H1 (cell line): Measurements from ENCODE around the gene METTL8. TPM values are rescaled to one million over a fixed set of nuclear protein-coding genes. Genes with fewer than 3 reads are reported as not detected.
A peak's percentile ranks its signal among the peaks of the same experiment; 100 is the strongest.

Experiments used
- ATF3 ChIP-seq: IDR thresholded peaks from 2 replicates; pipeline ENCODE4 v1.6.1; 2011; ENCODE audit warnings: low read depth, mild to moderate bottlenecking, low read length; ENCODE audit not compliant: insufficient read depth
- CBX5 ChIP-seq: fragments of 300-800, 300-1000 bp; sonication (generic); IDR thresholded peaks from 2 replicates; pipeline ENCODE4 v1.7.1; 2016; ENCODE audit warnings: antibody characterized with exemption, low read length, low read depth
- CHD2 ChIP-seq: IDR thresholded peaks from 2 replicates; pipeline ENCODE4 v1.6.1; 2012; ENCODE audit warnings: low read length, improper control_type of control experiment
- CREB1 ChIP-seq: IDR thresholded peaks from 2 replicates; pipeline ENCODE4 v1.6.1; 2012; ENCODE audit warnings: inconsistent platforms
- CTBP2 ChIP-seq: IDR thresholded peaks from 2 replicates; pipeline ENCODE4 v1.7.0; 2011; ENCODE audit warnings: borderline replicate concordance, mild to moderate bottlenecking, moderate library complexity, mixed read lengths, low read length; ENCODE audit not compliant: insufficient read depth, insufficient read length
- EGR1 ChIP-seq: IDR thresholded peaks from 2 replicates; pipeline ENCODE4 v1.6.1; 2011; ENCODE audit warnings: low read depth, low read length, borderline replicate concordance
- FOSL1 ChIP-seq: IDR thresholded peaks from 2 replicates; pipeline ENCODE4 v1.6.1; 2011; ENCODE audit warnings: mild to moderate bottlenecking, low read depth, low read length, moderate library complexity; ENCODE audit not compliant: insufficient read depth
- GTF2F1 ChIP-seq: IDR thresholded peaks from 2 replicates; pipeline ENCODE4 v1.6.1; 2012; ENCODE audit warnings: low read depth, low read length, improper control_type of control experiment, borderline replicate concordance
- KDM1A ChIP-seq: fragments of 200-600, 300-600 bp; sonication (generic); IDR thresholded peaks from 2 replicates; pipeline ENCODE4 v1.7.1; 2016; ENCODE audit warnings: mild to moderate bottlenecking, low read length, borderline replicate concordance
- KDM4A ChIP-seq: IDR thresholded peaks from one replicate; pipeline ENCODE4 v1.7.1; 2012; ENCODE audit warnings: low read depth, mild to moderate bottlenecking, moderate library complexity, low read length, inconsistent platforms; ENCODE audit not compliant: severe bottlenecking
- KDM5A ChIP-seq: fragments of 200-600 bp; IDR thresholded peaks from 2 replicates; pipeline ENCODE4 v1.7.1; 2012; ENCODE audit warnings: mild to moderate bottlenecking, low read length, inconsistent platforms, mixed read lengths
- MAFK ChIP-seq: IDR thresholded peaks from 2 replicates; pipeline ENCODE4 v1.6.1; 2012; ENCODE audit warnings: low read depth, mild to moderate bottlenecking, improper control_type of control experiment, low read length
- POU5F1 ChIP-seq: IDR thresholded peaks from 2 replicates; pipeline ENCODE4 v1.6.1; 2011; ENCODE audit warnings: low read depth, mild to moderate bottlenecking, low read length, moderate library complexity
- RAD21 ChIP-seq, 2 experiments: IDR thresholded peaks in 1 of 2; conservative IDR thresholded peaks in 1 of 2; 2 replicates each; pipeline ENCODE4 v1.6.1; 2011; ENCODE audit warnings: low read depth in 2 of 2, low read length in 2 of 2, improper control_type of control experiment in 1 of 2, inconsistent platforms in 1 of 2, mild to moderate bottlenecking in 1 of 2, moderate library complexity in 1 of 2
- RBBP5 ChIP-seq: IDR thresholded peaks from 2 replicates; pipeline ENCODE4 v1.7.1; 2012; ENCODE audit warnings: low read depth, mild to moderate bottlenecking, inconsistent platforms, low read length, moderate library complexity, borderline replicate concordance
- RNF2 ChIP-seq: fragments of 200-900, 300-1000 bp; sonication (generic); IDR thresholded peaks from 2 replicates; pipeline ENCODE4 v1.7.1; 2016; ENCODE audit warnings: borderline replicate concordance, low read depth, mild to moderate bottlenecking, antibody characterized with exemption, low read length; ENCODE audit not compliant: poor library complexity, severe bottlenecking; ENCODE audit errors: missing control alignments
- SIN3A ChIP-seq, 2 experiments: IDR thresholded peaks in 1 of 2; conservative IDR thresholded peaks in 1 of 2; 2 replicates each; pipeline ENCODE4 v1.6.1; 2011 to 2012; ENCODE audit warnings: low read length in 2 of 2, improper control_type of control experiment in 1 of 2, low read depth in 1 of 2, mild to moderate bottlenecking in 1 of 2
- SIRT6 ChIP-seq: IDR thresholded peaks from one replicate; pipeline ENCODE4 v1.7.1; 2012; ENCODE audit warnings: low read length, inconsistent platforms
- SP1 ChIP-seq: IDR thresholded peaks from 2 replicates; pipeline ENCODE4 v1.6.1; 2011; ENCODE audit warnings: low read depth, low read length
- SRF ChIP-seq: IDR thresholded peaks from 2 replicates; pipeline ENCODE4 v1.6.1; 2011; ENCODE audit warnings: mild to moderate bottlenecking, low read depth, low read length, moderate library complexity
- SUZ12 ChIP-seq: fragments of 200-600 bp; sonication (generic); IDR thresholded peaks from 2 replicates; pipeline ENCODE4 v1.6.1; 2012; ENCODE audit warnings: mild to moderate bottlenecking, inconsistent platforms, low read length, moderate library complexity, mixed read lengths
- TAF1 ChIP-seq: IDR thresholded peaks from 2 replicates; pipeline ENCODE4 v1.6.1; 2011; ENCODE audit warnings: mild to moderate bottlenecking, low read depth, low read length
- TAF7 ChIP-seq: optimal IDR thresholded peaks from 2 replicates; pipeline ENCODE3; 2011; ENCODE audit warnings: low read depth, mild to moderate bottlenecking, inconsistent platforms, low read length, moderate library complexity, borderline replicate concordance
- YY1 ChIP-seq: IDR thresholded peaks from 2 replicates; pipeline ENCODE4 v1.6.1; 2011; ENCODE audit warnings: low read depth, mild to moderate bottlenecking, low read length
- polyA plus RNA-seq, 7 experiments: library from polyadenylated mRNA; depleted of rRNA in 3 of 7; stranded (reverse) in 5 of 7; unstranded in 2 of 7; fragments of >200 nt in 5 of 7; fragments of 200-250 nt in 2 of 7; gene quantifications; 1 replicate in 5 of 7; 2 replicates in 1 of 7; 4 replicates in 1 of 7; pipeline versions ENCODE4 v1.2.1 to v1.2.3, GENCODE V29; 2011 to 2013; ENCODE audit warnings: missing spikeins in 2 of 7, mixed read lengths in 2 of 7
- total RNA-seq: library from RNA; stranded (reverse); fragmentation: NEBNext Ultra II Directional; extraction: Animal tissue kit (Norgen Biotek cat#: 25700); gene quantifications from 2 replicates; pipeline ENCODE4 v1.2.1, GENCODE V29; 2021

Gene METTL8
- total and polyA plus RNA-seq, 2 of the 8 experiments (the other 6 are each of a cell fraction or from before 2014, with no cell fraction given) = 17.6 to 79.7 TPM

- TF ChIP-seq CTBP2 (no peak), SIRT6 (no peak), TAF1 (0 out of 2 replicates have a peak, but pooled peaks have one; percentile 51), CHD2 (no peak), SUZ12 (no peak), MAFK (no peak), EGR1 (no peak), SRF (no peak), KDM5A (no peak), KDM4A (no peak), CREB1 (no peak), ATF3 (no peak), TAF7 (no peak), SP1 (peak; percentile 79), FOSL1 (no peak), YY1 (0 out of 2 replicates have a peak, but pooled peaks have one; percentile 22), RBBP5 (0 out of 2 replicates have a peak, but pooled peaks have one; percentile 27), CBX5 (no peak), RAD21 (IDR thresholded peaks at IDR 0.05 in 1 of 2, conservative IDR thresholded peaks at IDR 0.05 in 1 of 2; ENCODE audit: low read depth in 2 of 2, low read length in 2 of 2) (peak; percentile 0 to 27; a peak in 2 of 4 replicates), KDM1A (no peak), POU5F1 (no peak), SIN3A (conservative IDR thresholded peaks at IDR 0.05 in 1 of 2, IDR thresholded peaks at IDR 0.05 in 1 of 2; ENCODE audit: low read depth in 1 of 2, low read length in 2 of 2) (0 out of 4 replicates have a peak, but pooled peaks of 1 of the 2 experiments have one; percentile 33), RNF2 (no peak), GTF2F1 (no peak)
Measured at GRCh38 chr2:171316220-171316619, 117.6 kb downstream of the METTL8 start (continued).
